IPS DF 19.7 (cell line): ENCODE results near the gene ZNF497.
"Not testable (repeated sequence)": the region's sequence is repeated elsewhere in the genome, so short reads cannot be mapped to it uniquely, and the experiment has no call there.

Experiments
- DNase-seq: peaks from one replicate; pipeline ENCODE4 v3.0.0-alpha.2; 2013; ENCODE audit warnings: low read depth, low spot score

Gene ZNF497

DNA sequence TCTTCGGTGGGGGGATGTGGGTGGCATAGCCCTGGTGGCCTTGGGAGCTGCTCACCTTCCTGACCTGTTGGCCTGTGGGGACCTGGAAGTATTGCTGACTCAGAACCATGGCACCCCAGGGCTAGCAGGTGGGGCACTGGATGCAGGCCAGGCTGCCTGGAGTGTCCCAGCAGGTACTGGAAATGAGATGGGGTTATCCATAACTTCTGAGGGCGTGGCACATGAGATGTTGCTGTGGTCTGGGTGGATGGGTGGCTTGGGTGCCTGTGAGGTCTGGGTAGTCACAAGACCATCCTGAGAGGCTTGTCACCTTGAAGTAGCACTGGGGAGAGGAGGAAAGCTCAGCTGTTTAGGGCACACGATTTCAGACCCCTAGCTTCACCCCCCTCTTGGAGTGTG lies 32.3 kb upstream of the ZNF497 start:
- no peak for DNase-seq

GRCh38 chr19:58393725-58394033 lies 31.1 kb upstream of the ZNF497 start:
- DNase-seq: no peak

DNA sequence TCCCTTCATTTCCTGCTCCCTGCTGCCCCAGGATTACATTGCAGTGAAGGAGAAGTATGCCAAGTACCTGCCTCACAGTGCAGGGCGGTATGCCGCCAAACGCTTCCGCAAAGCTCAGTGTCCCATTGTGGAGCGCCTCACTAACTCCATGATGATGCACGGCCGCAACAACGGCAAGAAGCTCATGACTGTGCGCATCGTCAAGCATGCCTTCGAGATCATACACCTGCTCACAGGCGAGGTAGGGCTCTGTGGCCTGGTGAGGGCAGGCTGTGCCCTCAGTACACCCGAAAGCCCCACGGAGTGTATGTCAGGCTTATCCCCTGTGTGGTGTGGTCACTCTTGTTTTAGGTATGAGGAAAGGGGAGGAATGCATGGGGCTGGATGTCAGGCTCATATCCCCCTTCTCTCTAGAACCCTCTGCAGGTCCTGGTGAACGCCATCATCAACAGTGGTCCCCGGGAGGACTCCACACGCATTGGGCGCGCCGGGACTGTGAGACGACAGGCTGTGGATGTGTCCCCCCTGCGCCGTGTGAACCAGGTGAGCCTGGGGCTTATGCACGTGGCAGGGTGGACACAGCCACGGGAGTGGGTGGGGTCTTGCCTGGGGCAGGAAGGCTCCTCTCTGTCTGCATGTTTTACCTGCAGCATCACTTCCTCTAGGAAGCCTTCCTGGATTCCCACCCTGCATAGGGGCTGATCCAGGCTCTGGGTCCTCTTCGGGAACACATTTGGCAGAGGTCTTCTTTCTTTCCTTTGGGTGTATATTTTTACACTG lies 30.6 kb upstream of the ZNF497 start:
- DNase-seq: no peak

DNA sequence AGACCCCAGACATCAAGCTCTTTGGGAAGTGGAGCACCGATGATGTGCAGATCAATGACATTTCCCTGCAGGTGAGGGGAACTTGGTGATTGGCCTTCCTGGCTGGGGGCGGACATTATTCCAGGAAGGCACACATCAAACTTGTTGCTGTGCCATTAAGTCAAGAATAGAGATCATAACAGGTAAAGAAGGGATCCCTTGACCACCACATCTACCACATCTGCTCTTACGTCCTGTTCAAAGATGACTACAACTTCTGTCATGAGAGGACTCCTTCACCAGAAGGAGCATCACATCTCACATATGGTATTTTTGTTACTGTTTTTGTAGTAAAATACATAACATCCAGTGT lies 25.6 kb upstream of the ZNF497 start:
- DNase-seq: no peak

DNA sequence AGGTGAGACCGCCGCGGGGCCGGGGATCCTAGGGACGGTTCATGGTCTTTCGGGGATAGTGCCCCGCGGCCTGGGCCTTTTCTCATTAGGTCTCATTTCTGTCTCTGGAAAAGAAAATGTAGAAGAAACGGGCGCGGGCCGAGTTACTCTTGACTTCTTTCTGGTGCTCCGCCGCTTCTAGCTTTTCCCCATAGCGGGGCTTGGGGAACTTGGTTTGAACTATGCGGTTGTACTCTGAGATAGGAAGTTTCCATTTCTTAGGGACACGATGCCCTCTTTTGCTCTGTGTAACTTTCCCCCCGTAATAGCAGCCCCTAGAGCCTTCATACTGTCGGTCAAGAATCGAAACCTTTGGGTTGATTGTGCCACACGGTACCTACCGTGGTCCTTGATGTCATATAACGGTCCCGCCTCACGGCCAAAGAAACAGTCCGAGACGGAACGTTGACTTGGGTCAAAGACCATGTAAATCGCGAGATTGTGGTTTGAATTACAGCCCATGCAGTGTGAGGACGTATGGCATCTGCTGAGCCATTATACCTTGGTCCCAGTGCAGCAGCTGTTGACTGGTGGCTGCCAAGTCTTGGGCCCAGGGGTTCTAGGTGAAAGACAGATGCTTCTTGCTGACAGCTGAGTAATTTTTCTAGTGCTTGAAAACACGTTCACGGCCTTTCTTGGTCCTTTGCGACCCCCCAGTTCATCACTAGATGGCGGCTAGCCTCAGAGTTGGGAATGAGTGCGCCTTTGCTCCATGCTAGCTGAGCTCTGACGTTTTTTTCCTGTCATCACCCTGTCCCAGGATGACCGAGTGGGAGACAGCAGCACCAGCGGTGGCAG lies 25.0 kb upstream of the ZNF497 start:
- DNase-seq: no peak

- peak; percentile 98 for DNase-seq
Measured at GRCh38 chr19:58386576-58387337, 24.2 kb upstream of the ZNF497 start, which contains the start of gene RPS5. Gene RPS5, plus strand, starts transcription at chr19:58387269. Its CDS starts 869 bp downstream, at chr19:58388138.

GRCh38 chr19:58385891-58386575 lies 23.5 kb upstream of the ZNF497 start:
- no peak for DNase-seq

DNA sequence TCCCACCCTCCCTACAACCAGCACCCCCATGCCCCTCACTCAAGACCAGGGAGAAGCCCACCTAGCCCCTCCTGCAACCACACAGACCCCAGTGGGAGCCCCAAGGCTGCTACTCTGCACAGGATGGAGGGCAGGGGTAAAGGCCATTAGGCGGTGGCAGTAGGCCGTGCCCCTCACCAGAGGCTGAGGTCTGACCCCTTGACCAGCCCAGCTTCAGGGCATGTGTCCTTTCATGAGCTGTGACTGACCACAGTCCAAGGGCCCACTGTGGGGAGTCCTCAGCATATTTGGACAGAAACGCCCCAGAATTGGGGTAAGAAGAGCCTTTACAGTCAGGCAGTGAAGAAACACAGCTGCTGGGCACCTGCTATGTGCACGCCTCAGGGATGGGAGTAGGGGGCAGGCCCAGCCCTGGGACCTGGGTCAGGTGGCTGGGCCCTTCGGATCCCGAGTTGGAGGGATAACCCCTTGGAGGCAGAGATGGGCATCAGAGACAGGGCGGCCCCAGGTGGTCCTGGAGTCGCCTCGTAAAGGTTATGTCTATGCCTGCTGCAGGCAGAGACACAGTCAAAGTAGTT lies 22.9 kb upstream of the ZNF497 start:
- DNase-seq: no peak

DNA sequence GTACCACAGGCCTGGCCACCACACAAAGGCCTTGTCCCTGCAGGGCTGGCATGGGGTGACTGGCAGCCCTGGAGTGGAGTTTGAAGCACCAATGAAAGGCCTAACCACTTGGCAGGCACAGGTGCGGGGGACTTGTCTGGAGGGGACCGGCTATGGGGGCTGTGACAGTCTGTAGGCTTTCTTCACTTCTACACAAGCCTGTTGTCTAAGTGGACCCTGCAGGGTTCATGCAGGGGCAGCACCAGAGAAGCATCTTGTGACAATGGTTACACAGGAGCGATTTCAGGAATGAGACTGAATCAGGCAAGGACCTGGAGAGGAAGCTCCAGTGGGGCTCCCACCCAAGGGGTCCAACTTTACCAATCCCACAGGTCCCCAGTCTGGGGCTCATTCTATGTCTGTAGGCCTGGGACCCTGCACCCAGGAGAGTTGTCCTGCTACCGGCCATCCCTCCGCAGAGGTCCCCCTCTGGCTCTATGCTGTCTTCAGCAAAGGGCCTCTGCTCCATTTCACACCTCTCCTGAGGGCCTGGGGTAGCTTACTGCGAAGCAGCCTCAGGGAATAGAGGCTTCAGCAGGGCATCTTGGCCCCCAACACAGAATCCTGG lies 20.5 kb upstream of the ZNF497 start:
- no peak for DNase-seq

DNA sequence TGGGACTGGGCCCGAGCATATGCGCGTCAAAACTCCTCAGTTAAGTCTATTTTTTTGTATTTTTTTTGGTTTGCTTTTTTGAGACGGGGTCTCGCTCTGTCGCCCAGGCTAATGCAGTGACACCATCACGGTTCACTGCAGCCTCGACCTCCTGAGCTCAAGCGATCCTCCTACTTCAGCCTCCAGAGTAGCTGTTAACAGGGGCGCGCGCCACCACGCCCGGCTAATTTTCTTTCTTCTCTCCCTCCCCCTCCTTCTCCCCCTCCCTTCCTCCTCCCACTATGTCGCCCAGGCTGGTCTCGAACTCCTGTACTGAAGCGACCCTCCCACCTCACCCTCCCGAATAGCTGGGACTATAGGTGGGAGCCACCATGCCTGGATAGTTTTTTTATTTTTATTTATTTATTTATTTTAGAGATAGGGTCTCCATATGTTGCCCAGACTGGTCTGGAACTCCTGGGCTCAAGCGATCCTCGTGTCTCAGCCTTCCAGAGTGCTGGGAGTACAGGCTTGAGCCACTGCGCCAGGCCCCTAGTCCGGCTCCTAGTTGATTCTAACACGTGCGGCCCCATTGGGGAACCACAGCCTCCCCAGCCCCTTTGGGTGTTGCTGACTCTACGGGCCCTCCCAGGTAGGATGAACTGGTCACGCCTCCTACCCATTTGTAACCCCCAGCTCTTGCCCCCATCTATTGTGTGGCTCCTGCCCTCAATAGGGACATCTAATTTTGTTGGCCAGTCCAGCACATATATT lies 19.1 kb upstream of the ZNF497 start:
- no peak for DNase-seq

- DNase-seq: peak; percentile 99
Measured at GRCh38 chr19:58380662-58381459, 18.3 kb upstream of the ZNF497 start, which contains the start of gene ZNF837. Gene ZNF837, minus strand, starts transcription at chr19:58381030. Its CDS starts 11,698 bp downstream, at chr19:58369332.

GRCh38 chr19:58380037-58380661 lies 17.6 kb upstream of the ZNF497 start:
- no peak for DNase-seq

- DNase-seq: no peak
Measured at GRCh38 chr19:58379246-58379645, 16.7 kb upstream of the ZNF497 start.

- not testable (repeated sequence) for DNase-seq
Measured at GRCh38 chr19:58376724-58377123, 14.2 kb upstream of the ZNF497 start.

DNA sequence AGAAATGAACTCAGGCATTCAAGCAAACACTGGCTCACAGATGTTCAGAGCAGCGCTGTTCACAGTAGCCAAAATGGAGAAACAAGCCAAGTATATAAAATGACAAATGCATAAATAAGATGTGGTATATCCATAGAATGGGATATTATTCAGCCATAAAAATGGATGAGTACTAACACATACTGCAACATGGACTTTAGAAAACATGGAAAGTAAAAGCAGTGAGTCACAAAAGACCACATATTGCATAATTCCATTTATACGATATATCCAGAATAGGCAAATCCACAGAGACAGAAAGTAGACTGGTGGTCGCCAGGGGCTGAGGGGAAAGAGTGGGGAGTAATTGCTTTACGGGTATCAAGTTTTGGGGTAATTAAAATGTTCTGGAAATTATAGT lies 11.6 kb upstream of the ZNF497 start:
- DNase-seq: no peak

GRCh38 chr19:58372311-58373133 lies 10.0 kb upstream of the ZNF497 start:
- no peak for DNase-seq

GRCh38 chr19:58368561-58369360 lies 6.2 kb upstream of the ZNF497 start:
- DNase-seq: no peak
